DMS114 treated with DMSO at 0.1 percent for 48 hours (cell line): ENCODE results near the gene SPTB.

ENCODE experiments used
- DNase-seq: peaks from one replicate; lab custom pipeline; 2025; ENCODE audit not compliant: unreplicated experiment; lab: John Stamatoyannopoulos, UW

Gene SPTB

GRCh38 chr14:64715628-64716412 lies 163.9 kb downstream of the SPTB start:
- no peak for DNase-seq

DNA sequence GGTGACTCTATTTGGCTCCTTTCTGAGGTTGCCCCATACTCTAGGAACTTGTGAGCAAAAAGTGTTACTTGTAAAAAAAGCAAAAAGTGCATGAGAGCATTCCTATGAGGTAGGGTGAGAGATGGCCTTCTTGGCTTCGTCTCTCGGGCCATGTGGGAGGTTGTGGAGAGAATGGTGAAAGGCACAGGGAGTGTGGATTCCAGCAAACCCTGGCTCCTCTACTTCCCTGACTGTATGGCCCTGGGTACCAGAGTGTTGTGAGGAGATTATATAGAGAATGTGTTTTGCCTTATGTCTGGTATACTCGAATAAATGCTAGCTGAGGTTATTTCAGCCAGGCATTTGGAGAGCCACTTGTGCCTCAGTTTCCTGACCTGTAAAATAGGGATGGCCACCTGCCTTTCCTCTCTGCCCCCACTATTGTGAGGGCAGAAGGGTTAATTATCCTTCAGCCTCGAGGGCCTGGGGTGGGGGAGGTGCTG lies 164.5 kb downstream of the SPTB start:
- no peak for DNase-seq

DNA sequence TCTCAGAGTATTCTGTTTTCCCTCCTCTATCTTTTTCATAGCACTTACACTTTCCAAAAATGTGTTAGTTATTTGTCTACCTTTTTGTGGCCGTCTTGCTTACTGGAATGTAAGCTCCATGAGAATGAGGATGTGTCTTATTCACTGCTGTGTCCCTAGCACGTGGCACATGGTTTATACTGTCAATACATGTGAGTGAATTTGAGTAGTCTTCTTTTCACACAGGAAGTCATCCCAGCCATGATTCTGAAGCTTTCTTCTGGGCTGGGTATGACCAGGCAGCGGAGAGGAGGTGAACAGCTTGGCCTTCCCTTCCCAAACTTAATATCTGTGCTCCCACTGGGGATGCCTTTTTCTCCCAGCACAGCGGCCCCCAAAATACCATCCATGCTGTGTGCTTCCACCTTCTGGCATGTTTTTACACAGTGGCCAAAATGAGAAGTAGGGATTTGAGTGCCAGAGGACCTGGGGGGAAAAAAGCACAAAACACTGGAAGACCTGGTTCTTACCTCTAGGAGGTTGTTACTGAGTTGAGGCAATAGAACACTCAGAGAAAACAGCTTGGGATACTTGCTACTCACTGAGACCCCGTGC lies 165.2 kb downstream of the SPTB start:
- DNase-seq = no peak

GRCh38 chr14:64713677-64714076 lies 166.0 kb downstream of the SPTB start:
- no peak for DNase-seq

DNA sequence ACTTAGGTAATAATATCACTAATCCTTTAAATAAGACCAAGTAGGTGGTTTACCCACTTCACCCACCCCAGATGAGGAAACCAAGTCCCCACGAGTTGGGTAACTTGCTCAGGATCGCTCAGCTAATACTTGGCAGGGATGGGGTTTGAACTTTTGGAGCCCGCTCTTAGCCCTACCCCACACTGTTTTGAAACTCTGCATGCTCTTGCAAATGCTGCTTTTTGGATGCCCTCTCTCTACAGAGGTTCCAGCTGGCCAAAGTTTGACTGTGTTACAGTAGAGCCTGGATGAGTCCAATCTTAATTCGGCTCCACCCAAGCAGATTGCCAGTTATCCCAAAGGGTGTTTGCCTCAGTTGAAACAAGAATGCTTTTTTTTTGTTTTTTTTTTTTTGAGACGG lies 168.7 kb downstream of the SPTB start:
- DNase-seq = no peak

DNA sequence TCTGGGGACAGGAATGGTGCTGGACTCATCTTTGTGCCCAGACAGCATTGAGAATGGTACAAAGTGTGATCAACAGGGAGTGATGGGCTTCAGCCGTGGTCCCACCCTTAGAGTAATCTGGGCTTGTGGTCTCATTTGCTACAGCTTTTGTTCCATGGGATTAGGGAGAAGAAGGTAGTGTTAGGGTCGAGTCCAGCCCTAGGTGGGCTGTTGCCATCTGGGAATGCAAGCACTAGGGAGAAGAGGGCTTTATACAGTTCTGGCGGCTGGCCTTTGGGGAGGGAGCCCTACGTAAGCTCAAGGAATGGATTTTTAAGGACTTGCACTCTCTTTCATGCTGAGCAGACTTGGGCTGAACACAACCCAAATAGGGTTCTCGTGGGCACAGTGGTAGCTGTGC lies 170.6 kb downstream of the SPTB start:
- DNase-seq = no peak

- no peak for DNase-seq
Measured at GRCh38 chr14:64708148-64709004, 171.3 kb downstream of the SPTB start.

DNA sequence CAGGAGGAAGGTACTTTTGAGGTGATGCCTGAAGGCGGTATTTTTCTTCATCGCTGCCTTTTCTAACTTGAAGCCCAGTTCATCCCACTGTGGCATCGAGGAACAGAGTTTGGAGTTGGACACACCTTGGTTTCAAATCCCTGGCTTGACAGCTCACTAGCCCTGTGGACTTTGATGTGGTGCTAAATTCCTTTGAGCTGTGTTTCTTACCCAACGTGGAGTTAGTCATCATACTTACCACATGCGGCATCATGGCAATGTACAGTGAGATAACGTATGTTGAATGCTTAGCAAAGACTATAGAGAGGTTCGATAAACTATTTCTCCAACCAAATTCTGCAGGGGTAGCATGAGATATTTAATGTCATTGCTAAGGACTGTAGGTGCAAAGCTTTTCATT lies 172.0 kb downstream of the SPTB start:
- no peak for DNase-seq

- no peak for DNase-seq
Measured at GRCh38 chr14:64706593-64707193, 173.0 kb downstream of the SPTB start.

- no peak for DNase-seq
Measured at GRCh38 chr14:64706119-64706592, 173.6 kb downstream of the SPTB start.

DNA sequence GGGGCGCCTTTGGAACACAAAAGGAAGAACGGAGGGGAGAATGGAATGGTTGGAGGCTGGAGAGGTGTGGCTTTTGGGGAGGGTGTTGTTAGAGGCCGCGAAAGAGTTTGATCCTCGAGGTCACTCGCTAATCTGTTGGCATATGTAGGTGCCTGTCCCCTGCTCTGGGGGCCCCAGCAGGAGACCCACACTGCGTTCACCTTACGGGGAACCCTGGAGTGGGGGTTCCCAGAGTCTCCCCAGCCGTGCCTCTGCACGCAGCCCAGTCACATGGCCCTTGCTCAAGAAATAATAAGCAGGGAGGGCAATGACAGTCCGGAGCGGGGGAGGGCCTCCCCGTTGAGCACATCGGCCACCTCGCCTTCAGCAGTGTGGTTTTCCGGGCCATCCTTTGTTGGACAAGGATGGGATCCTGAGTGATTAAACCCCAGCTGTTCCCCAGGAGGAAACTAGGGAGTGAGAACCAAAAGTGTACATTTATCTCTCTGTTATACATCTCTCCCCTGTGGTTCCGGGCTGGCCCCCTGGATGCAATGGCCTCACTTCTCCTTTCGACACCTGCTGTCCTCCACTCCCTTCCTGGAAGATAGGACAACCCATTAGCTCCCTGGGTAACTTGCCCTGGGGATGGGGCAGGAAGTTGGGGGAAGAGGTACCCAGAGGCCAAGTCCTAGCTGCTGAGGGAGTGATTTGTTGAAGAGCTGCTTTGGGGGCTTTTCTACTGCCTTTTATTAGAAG lies 174.2 kb downstream of the SPTB start:
- DNase-seq = no peak

DNA sequence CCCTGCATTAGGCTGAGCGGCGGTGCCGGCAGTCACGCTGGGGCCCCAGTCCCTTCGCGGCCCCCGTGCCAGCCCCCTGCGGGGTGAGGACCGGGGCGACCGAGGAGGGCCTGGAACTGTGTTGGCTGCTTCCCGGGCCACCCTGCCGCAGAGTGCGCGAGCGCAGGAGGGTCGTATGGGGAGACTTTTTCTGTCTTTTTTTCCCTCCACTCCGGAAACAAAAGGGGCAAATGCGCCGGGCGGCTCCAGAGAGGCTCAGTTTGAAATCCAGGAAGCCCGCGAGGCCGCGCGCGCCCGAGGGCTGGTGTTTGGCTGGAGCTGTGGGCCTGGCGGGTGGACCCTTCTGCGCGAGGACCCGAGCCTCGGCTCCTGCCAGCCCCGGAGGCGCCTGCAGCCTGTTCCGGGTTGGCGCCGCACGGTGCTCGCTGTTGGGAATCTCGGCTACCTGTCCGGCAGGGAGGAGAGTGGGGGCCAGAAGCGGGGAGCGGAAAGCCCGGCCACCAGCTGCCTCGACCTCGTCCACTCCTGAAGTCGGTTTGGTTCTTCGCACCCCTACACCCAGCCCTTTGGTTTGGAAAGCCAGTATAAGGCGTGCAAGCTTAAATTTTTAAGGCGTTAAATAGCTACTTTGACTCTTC lies 174.8 kb downstream of the SPTB start:
- no peak for DNase-seq

DNA sequence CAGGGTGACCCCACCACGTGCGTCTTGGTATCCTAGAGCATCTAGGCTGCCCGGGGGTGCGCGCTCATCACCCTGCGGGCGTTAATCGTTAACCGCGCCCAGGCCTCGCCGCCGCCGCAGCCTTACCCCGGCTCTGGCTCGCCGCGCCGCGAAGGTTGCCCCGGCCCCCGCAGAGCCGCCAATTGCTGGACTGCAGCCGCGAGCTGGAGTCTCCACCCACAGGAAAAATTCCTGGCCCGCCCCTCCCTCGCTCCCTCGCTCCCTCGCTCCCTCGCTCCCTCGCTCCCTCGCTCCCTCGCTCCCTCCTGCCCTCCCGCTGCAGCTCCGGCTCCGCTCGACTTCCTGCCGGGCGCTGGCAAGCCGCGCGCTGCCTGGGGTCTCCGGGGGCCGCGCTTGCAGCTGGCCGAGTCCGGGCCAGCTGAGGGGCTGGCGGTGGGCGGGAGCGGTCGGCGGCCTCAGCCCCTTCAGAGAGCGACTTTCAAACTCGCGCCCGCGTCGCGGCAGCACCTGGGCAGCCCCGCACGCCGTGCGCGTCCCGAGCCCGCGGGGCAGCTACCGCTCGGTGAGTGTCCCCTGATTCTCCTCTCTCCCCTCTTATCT lies 175.5 kb downstream of the SPTB start, which contains the start of gene PLEKHG3:
Gene PLEKHG3 (plus strand): TSS at position 282 of the 600 bp plus-strand sequence. CDS start 23,208 bp downstream, outside the sequence.
- no peak for DNase-seq

- peak; percentile 9 for DNase-seq
Measured at GRCh38 chr14:64703395-64704142, 176.1 kb downstream of the SPTB start.

DNA sequence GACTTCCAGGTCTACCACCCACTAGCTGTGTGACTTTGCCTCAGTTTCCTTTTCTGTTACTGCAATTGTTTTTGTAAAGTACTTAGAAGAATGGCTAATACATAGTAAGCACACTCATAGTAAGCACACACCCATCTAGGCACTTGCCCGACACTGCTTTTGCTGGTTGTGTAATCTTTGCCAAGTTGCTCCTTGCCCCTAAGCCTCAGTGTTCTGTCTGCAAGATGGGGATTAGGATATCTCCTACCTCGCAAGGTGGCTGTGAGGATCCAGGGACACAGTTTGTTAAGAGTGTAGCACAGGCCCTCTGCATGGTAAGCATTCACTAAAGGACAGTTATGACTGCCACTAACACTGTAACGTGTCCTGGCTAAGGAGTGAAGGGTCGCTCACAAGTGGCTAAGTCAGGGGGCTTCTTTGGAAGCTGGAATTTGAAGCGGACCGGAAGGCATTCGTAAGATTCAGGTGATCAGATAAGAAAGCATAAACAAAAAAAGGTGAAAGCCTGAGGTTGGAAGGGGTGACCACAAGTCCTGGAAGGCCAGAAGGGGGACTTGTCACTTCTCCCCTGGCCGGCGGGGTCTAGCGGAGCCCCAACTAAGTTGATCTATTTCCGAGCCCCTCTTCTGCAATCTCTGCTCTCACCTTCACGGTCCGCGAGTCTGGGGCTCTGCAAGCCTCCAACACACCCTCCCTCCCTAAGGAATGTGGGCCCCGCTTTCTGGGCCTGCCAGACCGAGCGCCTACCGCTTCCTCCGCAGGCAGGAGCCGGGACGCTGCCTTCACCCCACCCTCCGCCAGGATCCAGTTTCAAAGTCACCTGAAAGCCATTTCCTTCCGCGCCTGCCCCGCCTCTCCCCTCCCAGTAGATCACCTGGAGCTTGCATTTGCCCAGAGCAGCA lies 177.0 kb downstream of the SPTB start:
- no peak for DNase-seq

GRCh38 chr14:64701660-64702059 lies 178.0 kb downstream of the SPTB start:
- DNase-seq = no peak

GRCh38 chr14:64700894-64701293 lies 178.8 kb downstream of the SPTB start:
- DNase-seq = no peak

DNA sequence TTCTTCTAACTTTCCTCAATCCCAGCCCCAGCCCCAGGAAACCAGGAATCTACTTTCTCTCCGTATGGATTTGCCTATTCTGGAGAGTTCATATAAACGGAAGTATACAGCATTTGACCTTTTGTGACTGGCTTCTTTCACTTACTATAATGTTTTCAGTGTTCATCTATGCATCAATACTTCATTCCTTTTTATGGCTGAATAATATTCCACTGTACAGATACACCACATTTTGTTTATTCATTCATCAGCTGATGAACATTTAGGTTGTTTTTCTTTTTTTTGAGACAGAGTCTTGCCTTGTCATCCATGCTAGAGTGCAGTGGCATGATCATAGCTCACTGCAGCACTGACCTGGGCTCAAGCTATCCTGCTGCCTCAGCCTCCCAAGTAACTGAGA lies 179.4 kb downstream of the SPTB start:
- DNase-seq = no peak
